HUDEP-2 (cell line): ENCODE results near the gene CMBL.

Source experiments
- DNase-seq, 76 experiments: peaks; one replicate each; lab custom pipeline; 2025; ENCODE audit not compliant: unreplicated experiment in 76 of 76; lab: John Stamatoyannopoulos, UW

Gene CMBL

GRCh38 chr5:10229306-10230048, 78.2 kb downstream of the CMBL start:
- DNase-seq, result no peak

GRCh38 chr5:10228288-10228687, 79.4 kb downstream of the CMBL start:
- DNase-seq, result no peak
